Tibial nerve (tissue), 4 donors: ENCODE results near the gene BCS1L.

ENCODE experiments used
- CTCF ChIP-seq, 5 experiments: fragments of 200-600 bp in 3 of 5; fragments of 450-650 bp in 2 of 5; sonication (generic) in 3 of 5; IDR thresholded peaks; one replicate each; pipeline ENCODE4 v1.5.1; 2016 to 2019; ENCODE audit warnings: antibody characterized with exemption in 5 of 5, mild to moderate bottlenecking in 3 of 5, moderate library complexity in 2 of 5
- EP300 ChIP-seq, 2 donors: sonication (generic); formaldehyde crosslinking; IDR thresholded peaks; one replicate each; pipeline ENCODE4 v1.6.1; 2017; ENCODE audit warnings: antibody characterized with exemption in 2 of 2, mild to moderate bottlenecking in 1 of 2
- POLR2A ChIP-seq, 2 donors: fragments of 450-650 bp; IDR thresholded peaks; one replicate each; pipeline ENCODE4 v1.6.1; 2017; ENCODE audit warnings: antibody characterized with exemption in 2 of 2, mild to moderate bottlenecking in 2 of 2, moderate library complexity in 2 of 2

DNA sequence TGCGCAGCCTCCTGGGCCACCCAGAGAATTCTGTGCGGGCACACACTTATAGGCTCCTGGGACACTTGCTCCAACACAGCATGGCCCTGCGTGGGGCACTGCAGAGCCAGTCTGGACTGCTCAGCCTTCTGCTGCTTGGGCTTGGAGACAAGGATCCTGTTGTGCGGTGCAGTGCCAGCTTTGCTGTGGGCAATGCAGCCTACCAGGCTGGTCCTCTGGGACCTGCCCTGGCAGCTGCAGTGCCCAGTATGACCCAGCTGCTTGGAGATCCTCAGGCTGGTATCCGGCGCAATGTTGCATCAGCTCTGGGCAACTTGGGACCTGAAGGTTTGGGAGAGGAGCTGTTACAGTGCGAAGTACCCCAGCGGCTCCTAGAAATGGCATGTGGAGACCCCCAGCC, 39.4 kb downstream of the BCS1L start:
- no peak for TF ChIP-seq CTCF (IDR thresholded peaks at IDR 0.05)
- TF ChIP-seq POLR2A (IDR thresholded peaks at IDR 0.05): no peak
- TF ChIP-seq EP300 (IDR thresholded peaks at IDR 0.05): no peak
